T-helper 1 cell treated with Interleukin-12 subunit alpha and Interleukin-12 subunit beta and Interleukin-4 antibody, amounts not matched to agents 30 μg/mL and 1 μg/mL, for 36 hours (primary cell): ENCODE measurements around the gene CLCN2.

ENCODE experiments used
- H3K27ac Mint-ChIP-seq: one replicate; pipeline ENCODE4 v1.8.0; 2021; ENCODE audit warnings: mild to moderate bottlenecking, mixed read lengths
- H3K27me3 Mint-ChIP-seq: one replicate; pipeline ENCODE4 v1.8.0; 2021; ENCODE audit warnings: low read depth, mixed read lengths
- H3K36me3 Mint-ChIP-seq: one replicate; pipeline ENCODE4 v1.8.0; 2021; ENCODE audit warnings: low read depth, mixed read lengths
- H3K4me1 Mint-ChIP-seq: one replicate; pipeline ENCODE4 v1.8.0; 2021; ENCODE audit warnings: low read depth, mixed read lengths
- H3K4me3 Mint-ChIP-seq: one replicate; pipeline ENCODE4 v1.8.0; 2021; ENCODE audit warnings: mild to moderate bottlenecking, moderate library complexity, mixed read lengths
- H3K9me3 Mint-ChIP-seq: one replicate; pipeline ENCODE4 v1.8.0; 2021; ENCODE audit warnings: mixed read lengths

The CLCN2 gene

DNA sequence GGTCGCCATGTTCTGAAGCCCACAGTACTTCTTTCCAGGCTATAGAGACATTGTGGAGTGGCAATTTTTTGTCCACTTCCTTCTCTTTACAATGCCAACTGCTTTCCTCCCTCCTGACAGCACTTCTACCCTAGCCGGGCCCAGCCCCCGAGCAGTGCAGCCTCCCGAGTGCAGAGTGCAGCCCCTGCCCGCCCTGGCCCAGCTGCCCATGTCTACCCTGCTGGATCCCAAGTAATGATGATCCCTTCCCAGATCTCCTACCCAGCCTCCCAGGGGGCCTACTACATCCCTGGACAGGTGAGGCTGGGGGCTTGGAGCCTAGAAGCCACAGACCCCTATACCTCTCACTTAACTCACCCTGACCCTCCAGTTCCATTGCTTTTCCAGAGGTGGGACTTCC, 44.2 kb downstream of the CLCN2 start:
- H3K4me3 Mint-ChIP-seq, result peak overlapping the region; percentile 30
- H3K9me3 Mint-ChIP-seq, result no peaks in the 10 kb centered on the region
- H3K27me3 Mint-ChIP-seq, result no peaks in the 10 kb centered on the region
- H3K36me3 Mint-ChIP-seq, result peaks cover 31% of the 10 kb centered on the region
- peak overlapping the region; percentile 62 for H3K27ac Mint-ChIP-seq
- peaks cover 26% of the 10 kb centered on the region for H3K4me1 Mint-ChIP-seq

DNA sequence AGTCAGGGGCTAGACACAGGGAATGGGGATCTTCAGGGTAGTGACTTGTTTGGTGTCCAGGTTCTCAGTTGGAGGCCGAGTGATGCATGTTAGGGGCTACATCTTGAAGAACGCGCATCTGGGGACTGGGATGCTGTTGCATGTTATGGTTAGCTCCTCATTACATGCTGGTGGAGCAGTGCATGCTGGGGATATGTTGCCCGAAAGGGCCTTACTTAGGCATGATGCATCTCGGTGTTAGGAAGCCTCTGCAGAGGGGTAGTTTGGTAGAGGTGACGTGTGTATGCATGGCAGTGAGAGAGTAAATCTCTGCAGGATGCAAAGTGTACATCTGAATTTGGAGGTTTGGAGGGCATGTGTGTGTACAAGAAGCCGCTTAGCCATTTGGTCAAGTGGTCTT, 44.6 kb downstream of the CLCN2 start:
- Mint-ChIP-seq H3K9me3 (no peaks in the 10 kb centered on the region), H3K27ac (peak overlapping the region; percentile 83), H3K4me1 (peaks cover 26% of the 10 kb centered on the region), H3K27me3 (no peaks in the 10 kb centered on the region), H3K36me3 (peaks cover 31% of the 10 kb centered on the region), H3K4me3 (peak overlapping the region; percentile 85)

DNA sequence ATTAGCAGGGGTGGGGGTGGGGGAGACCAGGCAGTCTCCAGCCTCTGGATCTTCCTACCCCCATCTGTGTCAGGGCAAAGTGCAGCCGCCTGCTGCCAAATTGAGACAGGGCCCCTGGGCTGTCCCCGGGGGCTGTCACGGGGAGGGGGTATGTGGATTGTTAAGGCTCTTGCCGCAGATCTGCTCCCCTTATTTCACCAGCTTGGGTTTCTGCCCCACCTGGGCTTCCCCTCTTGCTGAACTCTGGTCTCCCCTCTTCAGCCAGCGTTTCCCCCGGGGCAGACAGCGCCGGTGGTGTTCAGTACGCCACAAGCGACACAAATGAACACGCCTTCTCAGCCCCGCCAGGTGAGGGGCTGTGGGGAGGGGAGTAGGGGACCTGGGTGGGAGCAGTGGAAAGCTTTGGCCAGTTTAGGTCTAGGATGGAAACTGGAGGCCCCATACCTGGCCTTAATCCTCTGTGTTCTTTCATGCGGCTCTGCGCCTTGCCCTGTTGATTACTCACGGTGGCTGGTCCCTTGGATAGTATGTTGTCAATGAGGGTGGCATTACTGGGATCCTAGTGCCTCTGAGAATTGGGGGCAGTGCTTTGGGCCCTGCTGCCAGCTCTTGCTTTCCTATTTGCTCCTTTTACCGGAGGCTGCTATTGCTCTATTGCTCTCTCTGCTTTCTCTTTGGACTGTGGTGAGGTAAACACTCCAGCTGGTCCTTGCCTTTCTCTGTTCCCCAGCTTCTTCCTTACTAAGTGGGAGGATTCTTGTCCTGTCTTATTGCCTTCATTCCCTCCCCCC, 45.3 kb downstream of the CLCN2 start:
- Mint-ChIP-seq H3K9me3 (no peaks in the 10 kb centered on the region), H3K4me1 (peaks cover 26% of the 10 kb centered on the region), H3K27ac (peak overlapping the region; percentile 83), H3K27me3 (no peaks in the 10 kb centered on the region), H3K36me3 (peaks cover 23% of the 10 kb centered on the region), H3K4me3 (peak overlapping the region; percentile 85)

GRCh38 chr3:184315543-184315867, 45.9 kb downstream of the CLCN2 start:
- peaks cover 18% of the 10 kb centered on the region for H3K36me3 Mint-ChIP-seq
- H3K4me1 Mint-ChIP-seq, result peaks cover 26% of the 10 kb centered on the region
- H3K27me3 Mint-ChIP-seq, result no peaks in the 10 kb centered on the region
- H3K27ac Mint-ChIP-seq, result peak overlapping the region; percentile 83
- H3K4me3 Mint-ChIP-seq, result peak overlapping the region; percentile 85
- no peaks in the 10 kb centered on the region for H3K9me3 Mint-ChIP-seq

- H3K27ac Mint-ChIP-seq, result peak overlapping the region; percentile 83
- peak overlapping the region; percentile 88 for H3K4me3 Mint-ChIP-seq
- peaks cover 20% of the 10 kb centered on the region for H3K36me3 Mint-ChIP-seq
- H3K27me3 Mint-ChIP-seq, result no peaks in the 10 kb centered on the region
- H3K9me3 Mint-ChIP-seq, result no peaks in the 10 kb centered on the region
- peaks cover 26% of the 10 kb centered on the region for H3K4me1 Mint-ChIP-seq
Measured at GRCh38 chr3:184314700-184315542, 46.5 kb downstream of the CLCN2 start.

DNA sequence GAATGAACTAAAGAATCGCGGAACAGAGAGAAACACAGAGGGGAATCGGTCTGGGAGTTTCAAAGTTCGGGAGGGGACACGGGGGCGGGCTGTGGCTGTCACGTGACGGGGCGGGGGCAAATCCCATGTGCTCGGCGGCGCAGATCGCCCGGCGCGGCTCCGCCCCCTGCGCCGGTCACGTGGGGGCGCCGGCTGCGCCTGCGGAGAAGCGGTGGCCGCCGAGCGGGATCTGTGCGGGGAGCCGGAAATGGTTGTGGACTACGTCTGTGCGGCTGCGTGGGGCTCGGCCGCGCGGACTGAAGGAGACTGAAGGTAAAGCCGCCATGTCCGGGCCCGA, 47.1 kb downstream of the CLCN2 start, which contains the start of gene EIF4G1:
Gene EIF4G1, plus strand, starts transcription at position 244 of the 337 bp plus-strand sequence. CDS start 1,191 bp downstream, outside the sequence.
- Mint-ChIP-seq H3K27me3 (no peaks in the 10 kb centered on the region), H3K4me1 (peaks cover 24% of the 10 kb centered on the region), H3K4me3 (peak within 1 kb of the TSS; percentile 88)

DNA sequence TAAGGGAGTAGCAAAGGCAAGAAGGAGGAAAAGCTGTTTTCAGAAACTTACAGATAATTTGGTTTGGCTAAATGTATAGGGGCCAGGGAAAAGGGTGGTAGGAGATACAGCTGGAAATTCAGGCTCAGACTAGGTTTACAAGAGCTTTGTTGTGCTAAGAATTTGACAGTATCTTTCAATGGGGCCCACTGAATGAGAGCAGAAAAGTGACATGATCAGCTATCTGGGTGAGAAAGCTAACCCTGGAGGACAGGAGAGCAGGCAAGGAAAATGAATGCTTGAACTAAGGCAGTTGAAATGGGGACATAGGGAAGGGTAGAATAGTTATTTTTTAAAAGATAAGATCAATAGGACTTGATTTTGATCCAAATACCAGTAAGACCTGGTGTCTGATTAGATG, 49.8 kb downstream of the CLCN2 start:
- peaks cover 6% of the 10 kb centered on the region for H3K4me1 Mint-ChIP-seq
- no peak overlapping the region for H3K4me3 Mint-ChIP-seq
- H3K36me3 Mint-ChIP-seq, result peaks cover 32% of the 10 kb centered on the region
- H3K27ac Mint-ChIP-seq, result no peak overlapping the region
- no peaks in the 10 kb centered on the region for H3K27me3 Mint-ChIP-seq
- no peaks in the 10 kb centered on the region for H3K9me3 Mint-ChIP-seq

More for the DNA sequence above, 47.1 kb downstream of the CLCN2 start, which contains the start of gene EIF4G1:
- Mint-ChIP-seq H3K27ac (peak within 1 kb of the TSS; percentile 83), H3K9me3 (no peaks in the 10 kb centered on the region), H3K36me3 (peaks cover 21% of the 10 kb centered on the region)

DNA sequence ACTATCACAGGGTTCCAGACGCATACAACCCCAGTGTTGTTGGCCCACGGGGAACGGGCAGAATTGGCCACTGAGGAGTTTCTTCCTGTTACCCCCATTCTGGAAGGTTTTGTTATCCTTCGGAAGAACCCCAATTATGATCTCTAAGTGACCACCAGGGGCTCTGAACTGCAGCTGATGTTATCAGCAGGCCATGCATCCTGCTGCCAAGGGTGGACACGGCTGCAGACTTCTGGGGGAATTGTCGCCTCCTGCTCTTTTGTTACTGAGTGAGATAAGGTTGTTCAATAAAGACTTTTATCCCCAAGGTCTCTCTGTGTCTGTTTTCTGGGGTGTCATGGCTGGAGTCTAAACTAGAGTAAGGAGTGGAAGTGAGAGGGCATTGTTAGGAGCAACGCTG, 52.7 kb downstream of the CLCN2 start:
- no peak overlapping the region for H3K27ac Mint-ChIP-seq
- H3K36me3 Mint-ChIP-seq, result peaks cover 49% of the 10 kb centered on the region
- H3K4me1 Mint-ChIP-seq, result no peaks in the 10 kb centered on the region
- no peaks in the 10 kb centered on the region for H3K9me3 Mint-ChIP-seq
- H3K4me3 Mint-ChIP-seq, result no peak overlapping the region
- H3K27me3 Mint-ChIP-seq, result no peaks in the 10 kb centered on the region

GRCh38 chr3:184307915-184308314, 53.5 kb downstream of the CLCN2 start:
- no peaks in the 10 kb centered on the region for H3K4me1 Mint-ChIP-seq
- H3K4me3 Mint-ChIP-seq, result no peak overlapping the region
- H3K27me3 Mint-ChIP-seq, result no peaks in the 10 kb centered on the region
- H3K9me3 Mint-ChIP-seq, result no peaks in the 10 kb centered on the region
- H3K36me3 Mint-ChIP-seq, result peaks cover 55% of the 10 kb centered on the region
- H3K27ac Mint-ChIP-seq, result no peak overlapping the region

DNA sequence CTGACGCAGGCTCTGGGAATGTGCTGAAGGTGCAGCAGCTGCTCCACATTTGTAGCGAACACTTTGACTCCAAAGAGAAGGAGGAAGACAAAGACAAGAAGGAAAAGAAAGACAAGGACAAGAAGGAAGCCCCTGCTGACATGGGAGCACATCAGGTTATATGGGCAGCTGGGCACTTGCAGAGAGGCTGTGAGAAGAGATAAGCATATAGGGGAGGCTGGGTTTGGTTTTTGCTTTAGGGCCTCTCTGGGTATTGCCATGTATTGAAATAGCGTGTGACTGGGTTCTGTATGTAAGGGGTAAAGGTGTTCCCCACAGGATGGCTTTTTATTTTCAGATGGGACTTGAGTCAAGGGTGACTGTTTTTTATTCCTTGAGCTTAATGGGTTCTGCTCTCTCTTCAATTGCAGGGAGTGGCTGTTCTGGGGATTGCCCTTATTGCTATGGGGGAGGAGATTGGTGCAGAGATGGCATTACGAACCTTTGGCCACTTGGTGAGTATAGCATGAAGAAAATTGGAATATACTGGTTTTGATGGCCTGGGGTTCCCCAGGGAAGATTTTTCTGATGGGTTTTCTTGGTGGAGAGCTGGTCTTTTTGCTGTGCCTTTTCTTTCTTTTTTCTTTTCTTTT, 54.9 kb downstream of the CLCN2 start:
- H3K4me1 Mint-ChIP-seq, result no peaks in the 10 kb centered on the region
- peaks cover 68% of the 10 kb centered on the region for H3K36me3 Mint-ChIP-seq
- H3K27ac Mint-ChIP-seq, result no peak overlapping the region
- no peak overlapping the region for H3K4me3 Mint-ChIP-seq
- no peaks in the 10 kb centered on the region for H3K9me3 Mint-ChIP-seq
- no peaks in the 10 kb centered on the region for H3K27me3 Mint-ChIP-seq

GRCh38 chr3:184305577-184305976, 55.8 kb downstream of the CLCN2 start:
- peaks cover 73% of the 10 kb centered on the region for H3K36me3 Mint-ChIP-seq
- H3K9me3 Mint-ChIP-seq, result no peaks in the 10 kb centered on the region
- no peak overlapping the region for H3K27ac Mint-ChIP-seq
- peaks cover 2% of the 10 kb centered on the region for H3K4me1 Mint-ChIP-seq
- no peaks in the 10 kb centered on the region for H3K27me3 Mint-ChIP-seq
- no peak overlapping the region for H3K4me3 Mint-ChIP-seq

GRCh38 chr3:184300378-184300720, 61.1 kb downstream of the CLCN2 start:
- Mint-ChIP-seq H3K36me3 (peaks cover 42% of the 10 kb centered on the region), H3K4me3 (peak overlapping the region; percentile 98), H3K27ac (no peak overlapping the region), H3K9me3 (no peaks in the 10 kb centered on the region), H3K27me3 (no peaks in the 10 kb centered on the region), H3K4me1 (peaks cover 17% of the 10 kb centered on the region)

- peak overlapping the region; percentile 98 for H3K4me3 Mint-ChIP-seq
- H3K9me3 Mint-ChIP-seq, result no peaks in the 10 kb centered on the region
- peaks cover 17% of the 10 kb centered on the region for H3K4me1 Mint-ChIP-seq
- H3K27me3 Mint-ChIP-seq, result no peaks in the 10 kb centered on the region
- peaks cover 38% of the 10 kb centered on the region for H3K36me3 Mint-ChIP-seq
- peak overlapping the region; percentile 88 for H3K27ac Mint-ChIP-seq
Measured at GRCh38 chr3:184299488-184300377, 61.7 kb downstream of the CLCN2 start.
